Activated naive CD4-positive, alpha-beta T cell (primary cell): Measurements from ENCODE around the gene ENOPH1.
"Not testable (repeated sequence)": the region's sequence is repeated elsewhere in the genome, so short reads cannot be mapped to it uniquely, and the experiment has no call there.

Experiments
- DNase-seq, 4 experiments: peaks; one replicate each; lab custom pipeline; 2025; lab: John Stamatoyannopoulos, UW

ENOPH1 gene

GRCh38 chr4:82430193-82430963, at the start of gene ENOPH1, which contains the start of gene HNRNPDL:
TSS of gene ENOPH1 (plus strand) at chr4:82430590. CDS start at chr4:82430830, 240 bp downstream.
TSS of gene HNRNPDL (minus strand) at chr4:82430462. CDS start at chr4:82429690, 772 bp downstream.
- DNase-seq: peak; percentile 93 to 99 (median 96)

GRCh38 chr4:82380831-82381230, 49.6 kb upstream of the ENOPH1 start:
- no peak for DNase-seq

- no peak for DNase-seq
Observed at GRCh38 chr4:82381235-82381634, 49.2 kb upstream of the ENOPH1 start.

GRCh38 chr4:82381661-82382296, 48.6 kb upstream of the ENOPH1 start:
- no peak for DNase-seq

- no peak for DNase-seq
Observed at GRCh38 chr4:82382751-82383150, 47.6 kb upstream of the ENOPH1 start.

- not testable (repeated sequence) for DNase-seq
Observed at GRCh38 chr4:82386312-82386711, 44.1 kb upstream of the ENOPH1 start.

- no peak for DNase-seq
Observed at GRCh38 chr4:82388405-82388804, 42.0 kb upstream of the ENOPH1 start.

GRCh38 chr4:82390061-82390460, 40.3 kb upstream of the ENOPH1 start:
- DNase-seq: not testable (repeated sequence)

GRCh38 chr4:82394896-82395295, 35.5 kb upstream of the ENOPH1 start:
- DNase-seq: no peak

GRCh38 chr4:82397527-82397926, 32.9 kb upstream of the ENOPH1 start:
- DNase-seq: no peak

- DNase-seq: no peak
Observed at GRCh38 chr4:82398263-82398662, 32.1 kb upstream of the ENOPH1 start.

GRCh38 chr4:82401600-82401999, 28.8 kb upstream of the ENOPH1 start:
- DNase-seq: no peak

- no peak for DNase-seq
Observed at GRCh38 chr4:82402196-82402775, 28.1 kb upstream of the ENOPH1 start.

GRCh38 chr4:82403725-82404124, 26.7 kb upstream of the ENOPH1 start:
- no peak for DNase-seq

GRCh38 chr4:82415061-82415460, 15.3 kb upstream of the ENOPH1 start:
- not testable (repeated sequence) for DNase-seq

GRCh38 chr4:82415922-82416365, 14.4 kb upstream of the ENOPH1 start:
- DNase-seq: no peak

GRCh38 chr4:82419451-82419850, 10.9 kb upstream of the ENOPH1 start:
- DNase-seq: no peak

- no peak for DNase-seq
Observed at GRCh38 chr4:82421796-82422560, 8.4 kb upstream of the ENOPH1 start.

GRCh38 chr4:82422616-82423015, 7.8 kb upstream of the ENOPH1 start:
- DNase-seq: no peak

GRCh38 chr4:82423245-82424054, 6.9 kb upstream of the ENOPH1 start:
- no peak for DNase-seq

GRCh38 chr4:82425478-82425877, 4.9 kb upstream of the ENOPH1 start:
- no peak for DNase-seq
